GM18873 (cell line): ENCODE data around the gene NPHP3.

ENCODE experiments used
- ATAC-seq: cut with Tn5 transposase; IDR thresholded peaks from one replicate; pipeline ENCODE4 v1.9.1; 2021; ENCODE audit warnings: mild to moderate bottlenecking, moderate library complexity, moderate number of reproducible peaks; ENCODE audit not compliant: unreplicated experiment, low FRiP score

NPHP3 gene

DNA sequence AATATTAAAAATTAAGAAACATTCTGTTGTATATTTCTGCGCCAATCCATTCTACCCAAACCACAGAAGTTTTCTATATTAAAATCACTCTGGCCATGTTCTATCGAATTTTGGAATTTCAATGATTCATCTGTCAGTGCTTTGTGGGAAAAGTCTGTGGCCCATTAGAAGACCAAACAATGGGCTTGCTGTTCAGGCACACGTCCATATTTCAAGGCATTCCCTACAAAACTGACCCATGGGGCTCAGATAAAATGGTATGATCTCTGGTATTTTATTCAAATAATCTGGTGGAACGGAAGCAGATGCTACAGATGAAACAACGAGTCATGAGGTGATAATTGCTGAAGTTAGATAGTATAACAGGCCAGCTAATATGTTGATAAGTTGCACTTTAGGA is 12.4 kb downstream of the NPHP3 start:
- ATAC-seq, result no peak

DNA sequence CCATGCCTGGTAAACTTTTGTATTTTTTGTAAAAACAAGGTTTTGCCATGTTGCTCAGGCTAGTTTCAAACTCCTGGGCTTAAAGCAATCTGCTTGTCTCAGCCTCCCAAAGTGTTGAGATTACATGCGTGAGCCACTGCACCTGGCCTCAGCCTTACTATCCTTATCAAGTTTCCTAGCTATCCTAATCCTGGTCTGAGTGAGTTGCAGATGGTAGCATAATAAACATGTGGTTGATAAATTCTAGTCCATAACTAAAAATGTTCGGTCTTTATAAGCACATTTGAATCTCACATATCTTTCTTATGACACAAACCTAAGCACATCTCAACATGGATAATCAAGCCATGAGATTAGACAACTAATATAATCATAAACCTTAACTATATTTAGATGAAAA is 18.5 kb downstream of the NPHP3 start:
- no peak for ATAC-seq

DNA sequence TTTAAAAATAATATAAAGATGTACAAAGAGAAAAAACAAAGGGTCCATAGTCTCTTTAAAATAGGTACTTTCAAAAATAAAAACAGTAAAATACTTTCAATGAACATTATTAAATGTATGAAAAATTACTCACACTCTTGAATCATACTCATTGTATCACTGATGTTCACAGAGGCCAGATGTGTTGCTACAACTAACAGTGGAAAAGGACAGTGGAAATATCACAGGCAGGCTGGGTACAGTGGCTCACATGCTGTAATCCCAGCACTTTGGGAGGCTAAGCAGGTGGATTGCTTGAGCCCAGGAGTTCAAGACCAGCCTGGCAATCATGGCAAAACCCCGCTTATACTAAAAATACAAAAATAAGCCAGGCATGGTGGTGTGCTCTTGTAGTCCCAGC is 26.8 kb downstream of the NPHP3 start:
- ATAC-seq, result no peak

DNA sequence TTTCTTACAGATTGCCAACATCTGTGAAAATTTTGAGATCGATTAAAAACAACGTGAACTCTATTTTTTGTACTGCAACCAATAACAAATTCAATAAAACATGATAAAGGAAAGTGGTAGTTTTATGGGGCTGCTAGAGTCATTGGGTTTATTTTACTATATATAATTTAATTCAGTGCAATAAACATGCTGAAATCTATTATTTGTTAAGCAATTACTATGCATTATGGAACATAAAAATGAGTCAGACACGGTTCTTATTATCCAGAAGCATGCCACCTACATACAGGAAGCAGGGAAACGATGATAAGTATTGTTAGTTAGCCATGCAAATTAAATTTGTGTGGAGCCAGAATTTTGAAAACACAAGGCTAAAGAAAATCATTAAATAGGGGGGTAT is 27.2 kb downstream of the NPHP3 start:
- ATAC-seq, result no peak

DNA sequence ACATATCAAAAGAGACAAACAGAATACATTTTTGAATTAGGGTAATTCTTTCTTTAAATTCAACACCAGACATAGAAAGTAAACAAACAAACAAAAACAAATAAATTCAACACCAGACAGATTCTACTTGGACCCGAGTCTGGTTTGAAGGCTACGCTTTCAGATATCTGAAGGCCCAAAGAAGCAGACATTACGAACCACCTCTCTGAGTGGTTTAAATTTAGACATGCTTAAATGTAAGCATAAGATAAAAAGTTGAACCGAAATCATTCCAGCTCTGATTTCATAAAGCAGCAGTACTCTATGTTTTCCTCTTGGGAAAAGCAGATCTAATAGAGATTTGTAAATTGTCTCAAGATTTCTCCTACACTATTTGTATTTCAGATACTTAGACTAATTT is 32.2 kb downstream of the NPHP3 start:
- ATAC-seq, result no peak

DNA sequence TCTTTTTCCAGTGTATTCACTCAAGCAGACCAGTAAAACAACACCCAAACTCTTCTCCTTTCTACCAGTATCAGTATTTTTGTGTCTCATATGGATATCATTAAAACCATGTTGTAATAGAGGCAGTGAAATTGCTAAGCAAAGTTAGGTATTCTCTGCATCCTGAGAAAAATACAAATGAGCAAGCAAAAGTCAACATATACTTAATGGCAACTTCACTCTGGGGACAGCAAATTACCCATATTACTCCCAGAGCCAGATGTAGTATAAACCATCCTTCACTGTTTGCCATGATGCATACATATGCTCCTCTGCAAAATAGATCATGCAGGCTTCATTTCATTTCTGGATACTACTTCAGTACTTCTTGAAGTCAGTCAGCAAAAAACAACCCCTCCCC is 40.0 kb downstream of the NPHP3 start:
- ATAC-seq, result no peak

DNA sequence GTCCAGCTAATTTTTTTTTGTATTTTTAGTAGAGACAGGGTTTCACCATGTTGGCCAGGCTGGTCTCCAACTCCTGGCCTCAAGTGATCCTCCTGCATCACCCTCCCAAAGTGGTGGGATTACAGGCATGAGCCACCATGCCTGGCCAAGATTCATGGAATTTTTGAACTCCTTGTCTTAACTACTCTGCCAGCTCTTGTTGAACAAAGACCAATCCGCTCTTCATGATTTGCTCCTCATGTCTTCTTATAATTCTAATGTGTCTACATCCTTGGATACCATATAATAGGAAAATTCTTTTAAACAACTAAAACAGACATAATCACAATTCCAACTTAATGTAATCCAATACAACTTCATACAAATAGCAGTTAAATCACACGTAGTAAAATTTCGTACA is 40.8 kb downstream of the NPHP3 start:
- no peak for ATAC-seq

DNA sequence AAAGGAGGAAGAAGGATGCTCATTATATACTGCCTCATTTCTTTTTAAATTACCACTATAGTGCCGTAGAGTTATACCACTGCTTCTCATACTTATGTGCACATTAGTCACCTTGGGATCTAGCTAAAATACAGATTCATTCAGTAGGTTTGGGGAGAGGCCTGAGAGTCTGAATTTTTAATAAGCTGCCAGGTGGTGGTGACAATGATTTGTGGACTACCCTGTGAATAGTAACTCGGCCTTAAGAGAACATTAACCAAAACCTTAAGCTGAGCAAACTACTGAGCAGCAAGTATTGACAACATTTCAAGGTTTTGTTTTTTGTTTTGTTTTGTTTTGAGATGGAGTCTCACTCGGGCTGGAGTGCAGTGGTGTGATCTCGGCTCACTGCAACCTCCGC is 42.3 kb downstream of the NPHP3 start:
- ATAC-seq, result no peak

DNA sequence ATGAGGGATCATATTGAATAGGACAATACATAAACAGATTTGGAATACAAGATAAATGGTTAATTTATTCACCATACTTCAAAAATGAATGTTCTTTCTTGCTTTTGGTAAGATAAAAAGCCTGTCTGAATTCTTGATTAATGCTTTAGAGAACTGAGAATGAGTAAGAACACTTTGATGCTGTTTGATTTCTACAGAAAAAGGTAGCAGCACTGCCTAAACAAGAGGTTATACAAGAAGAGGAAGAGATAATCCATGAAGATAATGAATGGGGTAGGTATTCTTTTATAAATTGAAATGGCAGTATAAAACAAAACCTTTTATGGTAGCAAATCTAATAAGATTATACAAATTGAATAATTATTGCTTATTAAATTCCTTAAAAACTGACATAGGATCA is 46.8 kb downstream of the NPHP3 start:
- ATAC-seq, result no peak

DNA sequence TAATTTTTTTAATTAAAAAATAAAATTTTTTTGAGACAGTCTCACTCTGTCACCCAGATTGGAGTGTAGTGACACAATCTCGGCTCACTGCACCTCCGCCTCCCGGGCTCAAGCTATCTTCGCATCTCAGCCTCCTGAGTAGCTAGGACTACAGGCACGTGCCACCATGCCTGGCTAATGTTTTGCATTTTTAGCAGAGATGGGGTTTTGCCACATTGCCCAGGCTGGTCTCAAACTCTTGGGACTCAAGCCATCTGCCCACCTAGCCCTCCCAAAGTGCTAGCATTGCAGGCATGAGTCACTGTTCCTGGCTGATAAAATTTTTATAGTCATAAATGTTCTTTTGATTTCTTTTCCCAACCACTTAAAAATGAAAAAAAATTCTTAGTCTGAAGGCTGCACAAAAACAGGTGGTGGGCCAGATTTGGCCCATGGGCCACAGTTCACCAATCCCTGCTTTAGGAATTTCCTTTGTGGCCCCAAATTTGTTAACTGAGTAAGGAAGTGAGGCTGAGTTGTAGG is 52.9 kb downstream of the NPHP3 start:
- ATAC-seq, result no peak

DNA sequence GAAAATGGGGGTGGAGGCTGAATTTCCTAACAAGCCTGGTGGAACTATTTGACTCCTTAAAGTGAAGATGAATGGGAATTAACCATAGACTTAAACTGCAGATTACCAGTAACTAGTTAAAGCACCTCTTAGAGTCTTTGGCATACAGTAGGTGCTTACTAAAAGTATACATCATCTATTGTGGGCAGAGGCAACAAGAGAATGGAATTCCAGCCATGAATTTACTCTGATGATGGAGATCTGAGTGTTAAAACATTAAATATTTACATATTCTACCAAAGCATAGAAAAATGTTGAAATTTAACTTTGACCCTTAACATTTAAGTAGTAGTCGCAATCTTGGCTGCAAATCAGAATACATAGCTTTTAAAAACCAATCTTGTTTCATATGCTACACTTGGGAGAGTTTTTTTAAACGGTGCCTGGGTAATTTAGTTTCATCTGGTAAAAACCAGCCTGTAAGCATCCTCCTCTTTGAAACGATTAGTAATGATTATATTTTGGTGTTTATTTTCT is 56.9 kb downstream of the NPHP3 start:
- ATAC-seq, result no peak

DNA sequence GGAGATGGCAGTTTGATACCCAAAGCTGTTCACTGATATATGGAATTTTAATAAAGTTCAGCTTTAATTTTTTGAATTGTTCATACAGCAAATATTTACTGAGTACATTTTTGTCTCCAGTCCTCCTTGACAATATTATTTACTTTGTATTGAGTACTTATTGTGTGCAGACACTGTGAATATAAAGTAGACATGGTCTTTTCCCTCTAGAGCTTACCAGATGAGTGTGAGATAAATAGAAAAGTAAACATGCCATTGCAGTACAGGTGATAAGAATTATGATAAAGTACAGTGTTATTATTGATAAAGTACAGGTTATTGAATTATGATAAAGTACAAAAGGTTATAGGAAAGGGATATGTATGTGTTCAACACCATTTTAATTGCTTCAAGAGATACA is 60.0 kb downstream of the NPHP3 start:
- ATAC-seq, result no peak

DNA sequence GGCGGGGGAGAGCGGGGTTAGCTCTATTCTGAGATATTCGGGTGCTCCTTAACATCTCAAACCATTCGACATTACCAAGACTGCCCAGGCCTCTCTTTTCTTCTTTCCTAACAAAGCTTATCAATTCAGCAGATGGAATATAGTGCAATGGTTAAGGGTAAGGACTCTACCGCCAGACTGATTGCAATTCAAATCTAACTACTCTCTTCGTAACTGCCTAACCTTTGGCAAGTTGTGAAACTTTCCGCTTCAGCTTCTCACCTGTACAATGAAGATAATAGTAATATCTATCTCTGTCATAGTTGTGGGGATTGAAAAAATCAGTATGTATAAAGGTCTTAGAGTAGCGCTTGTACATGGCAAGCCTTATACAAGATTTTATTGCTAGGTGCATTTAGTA is 61.1 kb downstream of the NPHP3 start:
- no peak for ATAC-seq

DNA sequence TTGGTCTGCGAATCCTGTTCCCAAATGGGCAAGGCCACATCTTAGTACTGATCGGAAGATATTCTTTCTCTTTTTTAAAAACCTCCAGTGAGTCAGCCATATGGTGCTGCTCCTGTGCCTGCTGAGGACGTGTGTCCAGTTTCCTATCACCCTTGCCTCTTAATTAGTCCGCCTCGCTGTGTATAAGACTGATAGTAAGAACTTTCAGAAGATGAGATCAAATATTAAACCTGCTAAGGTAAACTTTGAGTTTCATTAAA is 61.5 kb downstream of the NPHP3 start:
- no peak for ATAC-seq

DNA sequence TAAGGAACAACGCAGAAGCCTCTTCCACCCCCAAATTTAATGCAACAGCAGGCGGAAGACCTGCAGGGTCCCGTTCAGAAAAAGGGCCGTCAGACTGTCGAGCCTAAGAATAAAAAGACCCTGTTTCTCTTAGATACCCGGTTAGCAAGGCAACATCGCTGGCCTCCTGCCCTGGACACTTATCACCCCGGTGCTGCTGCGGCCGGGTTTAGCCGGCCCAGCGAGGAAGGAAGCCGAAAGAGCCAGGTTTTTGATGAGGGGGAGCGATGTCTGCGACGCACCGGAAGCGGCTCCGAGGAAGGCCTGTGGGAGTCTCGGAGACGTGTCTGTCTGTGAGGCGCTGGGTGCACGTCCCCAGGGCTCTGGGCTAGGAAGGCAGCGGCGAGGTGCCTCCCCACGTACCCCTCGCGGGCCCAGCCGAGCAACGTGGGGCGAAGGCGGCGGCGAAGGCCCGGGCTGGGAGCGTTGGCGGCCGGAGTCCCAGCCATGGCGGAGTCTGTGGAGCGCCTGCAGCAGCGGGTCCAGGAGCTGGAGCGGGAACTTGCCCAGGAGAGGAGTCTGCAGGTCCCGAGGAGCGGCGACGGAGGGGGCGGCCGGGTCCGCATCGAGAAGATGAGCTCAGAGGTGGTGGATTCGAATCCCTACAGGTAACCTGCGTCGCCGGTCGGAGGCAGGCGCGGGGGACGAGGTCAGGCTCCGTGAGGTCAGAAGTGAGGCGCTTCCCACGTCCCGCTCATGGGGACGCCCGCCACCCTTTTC is 62.0 kb downstream of the NPHP3 start, which contains the start of gene UBA5:
TSS of gene UBA5 (plus strand) at position 278 of the 759 bp plus-strand sequence. CDS start at position 487, 209 bp downstream.
- ATAC-seq, result peak; percentile 50

DNA sequence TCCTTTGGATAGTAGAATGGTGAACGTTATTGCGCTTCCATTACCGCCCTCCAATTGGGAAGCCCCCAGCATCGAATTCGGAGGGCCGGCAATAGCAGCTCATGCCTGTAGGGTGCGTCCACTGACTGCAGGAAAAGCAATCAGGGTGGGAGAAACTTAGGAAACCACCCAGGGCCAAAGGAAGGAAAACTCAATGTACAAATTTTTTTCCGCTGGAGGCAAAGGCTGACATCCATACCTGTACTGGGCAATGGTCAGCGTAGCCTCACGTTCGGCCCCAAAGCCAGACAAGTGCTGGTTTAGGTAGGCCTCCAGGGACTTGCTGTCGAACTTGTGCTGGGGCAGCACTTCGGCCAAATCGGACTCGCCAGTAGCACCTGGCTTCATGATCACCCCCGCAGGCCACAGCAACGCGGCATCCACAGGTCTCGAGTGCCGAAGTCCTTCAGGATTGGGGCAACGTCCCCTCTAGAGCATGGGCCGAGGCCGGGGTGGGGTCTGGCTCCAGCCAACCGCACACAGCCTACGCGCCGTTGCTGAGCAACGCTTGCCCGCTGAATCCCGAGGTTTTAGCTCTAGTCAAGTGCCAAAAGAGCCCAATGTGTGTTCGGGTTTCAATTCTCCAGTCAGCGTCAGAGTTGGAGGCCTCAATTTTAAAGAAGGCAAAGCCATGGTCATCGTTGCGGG is 62.7 kb downstream of the NPHP3 start, which contains the start of gene ACAD11:
TSS of gene ACAD11 (minus strand) at position 445 of the 687 bp plus-strand sequence. CDS start at position 387, 58 bp downstream.
- ATAC-seq, result peak; percentile 46

DNA sequence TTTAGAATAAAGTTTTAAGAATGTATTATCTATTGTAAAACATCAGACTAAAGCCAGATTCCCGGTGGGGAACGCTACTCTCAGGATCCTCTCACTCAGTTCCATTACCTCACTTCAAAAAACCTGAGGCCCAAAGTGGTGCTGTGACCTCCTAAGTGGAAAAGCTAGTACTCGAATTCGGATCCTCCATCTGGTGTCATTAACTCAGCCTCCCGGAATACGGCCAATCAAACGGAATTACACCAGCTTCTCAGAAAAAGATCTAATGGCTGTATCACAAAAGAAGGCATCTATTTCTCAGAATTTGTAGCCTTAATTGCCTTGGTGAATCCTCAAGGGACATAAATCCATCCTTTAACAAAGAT is 63.2 kb downstream of the NPHP3 start:
- ATAC-seq, result no peak

DNA sequence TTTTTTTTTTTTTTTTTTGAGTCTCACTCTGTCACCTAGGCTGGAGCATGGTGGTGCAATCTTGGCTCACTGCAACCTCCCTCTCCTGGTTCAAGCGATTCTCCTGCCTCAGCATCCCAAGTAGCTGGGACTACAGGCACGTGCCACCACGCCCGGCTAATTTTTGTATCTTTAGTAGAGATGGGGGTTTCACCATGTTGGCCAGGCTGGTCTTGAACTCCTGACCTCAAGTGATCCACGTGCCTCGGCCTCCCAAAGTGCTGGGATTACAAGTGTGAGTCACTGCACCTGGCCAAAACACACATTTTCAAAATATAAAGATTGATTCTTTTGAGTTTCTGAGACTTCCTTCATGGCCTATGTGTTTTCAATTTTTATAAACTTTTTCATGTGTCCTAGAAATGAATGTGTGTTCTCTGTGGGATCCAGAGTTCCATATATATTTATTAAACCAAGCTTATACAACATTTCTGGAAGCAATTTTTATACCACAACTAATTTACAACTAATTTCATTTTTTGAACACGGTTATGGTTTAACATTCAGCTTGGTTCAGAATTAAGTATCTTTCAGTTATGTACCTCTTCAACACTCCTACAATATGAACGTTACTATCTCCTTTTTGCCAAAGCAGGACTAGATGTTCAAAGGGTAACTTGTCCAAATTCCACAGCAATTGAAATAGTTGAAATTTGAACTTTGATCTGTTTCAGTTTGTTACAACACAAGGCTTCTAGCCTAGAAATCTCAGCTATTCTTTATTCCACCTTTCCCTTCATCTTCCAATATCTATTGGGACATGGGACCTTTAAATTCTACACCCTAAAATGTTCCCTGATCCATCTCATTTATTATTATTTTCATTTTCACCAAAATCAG is 64.1 kb downstream of the NPHP3 start:
- no peak for ATAC-seq

DNA sequence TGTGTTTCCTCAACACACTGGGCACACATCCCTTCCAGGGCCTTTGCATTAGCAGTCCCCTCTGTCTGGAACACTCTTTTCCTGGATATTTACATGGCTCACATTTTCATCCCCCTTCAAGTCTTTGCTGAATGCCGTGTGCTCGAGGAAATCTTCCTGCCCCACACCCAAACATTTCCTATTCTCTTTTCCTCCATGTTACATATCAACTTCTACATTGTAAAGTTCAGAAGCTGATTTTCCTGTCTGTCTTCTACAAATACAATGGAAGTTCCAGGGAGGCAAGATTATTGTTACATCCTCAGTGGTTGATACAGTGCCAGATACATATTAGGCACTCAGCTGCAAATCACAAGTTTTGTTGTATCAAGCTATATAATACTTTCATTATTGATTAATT is 66.7 kb downstream of the NPHP3 start:
- no peak for ATAC-seq

DNA sequence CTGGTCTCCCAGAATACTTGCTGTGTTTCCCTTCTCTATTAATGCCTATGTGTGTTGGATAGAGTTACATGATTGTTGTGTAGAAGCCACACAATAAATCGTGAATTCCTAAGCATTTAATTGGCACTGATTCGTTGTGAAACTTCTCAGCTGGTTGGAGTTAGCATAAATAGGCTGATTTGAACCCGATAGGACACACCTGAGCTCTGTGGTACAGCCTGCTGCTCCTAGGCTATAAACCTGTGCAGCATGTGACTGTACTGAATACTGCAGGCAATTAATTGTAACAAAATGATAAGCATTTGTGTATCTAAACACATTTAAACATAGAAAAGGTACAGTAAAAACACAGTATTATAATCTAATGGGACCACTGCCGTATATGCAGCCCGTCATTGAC is 67.5 kb downstream of the NPHP3 start:
- no peak for ATAC-seq

DNA sequence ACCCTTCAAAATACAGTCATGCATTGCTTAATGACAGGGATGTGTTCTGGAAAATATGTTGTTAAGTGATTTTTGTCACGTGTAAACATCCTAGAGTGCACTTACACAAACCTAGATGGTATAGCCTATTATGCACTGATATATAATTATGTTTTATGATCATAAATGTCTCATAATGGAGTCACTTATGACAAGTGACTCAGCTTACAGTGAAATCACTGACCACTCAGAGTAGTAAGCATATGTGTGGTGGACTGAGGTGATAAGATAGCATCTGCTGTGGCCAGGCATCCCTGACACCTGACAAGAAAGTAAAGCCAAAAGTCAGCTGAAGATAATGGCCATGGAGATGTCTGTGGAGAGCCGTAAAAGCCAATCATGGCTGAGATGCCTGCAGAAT is 68.0 kb downstream of the NPHP3 start:
- ATAC-seq, result no peak
